Colon (tissue), 2 donors: Measurements from ENCODE around the gene HERC5.
"Not testable (repeated sequence)": the region's sequence is repeated elsewhere in the genome, so short reads cannot be mapped to it uniquely, and the experiment has no call there.

Experiments used
- FAIRE-seq: peaks from 2 replicates; lab custom pipeline; 2012; peaks lifted over from hg19 to GRCh38; lab: Jason Lieb, UNC
- donor health status: control.
- donor health status: control.

Gene HERC5

DNA sequence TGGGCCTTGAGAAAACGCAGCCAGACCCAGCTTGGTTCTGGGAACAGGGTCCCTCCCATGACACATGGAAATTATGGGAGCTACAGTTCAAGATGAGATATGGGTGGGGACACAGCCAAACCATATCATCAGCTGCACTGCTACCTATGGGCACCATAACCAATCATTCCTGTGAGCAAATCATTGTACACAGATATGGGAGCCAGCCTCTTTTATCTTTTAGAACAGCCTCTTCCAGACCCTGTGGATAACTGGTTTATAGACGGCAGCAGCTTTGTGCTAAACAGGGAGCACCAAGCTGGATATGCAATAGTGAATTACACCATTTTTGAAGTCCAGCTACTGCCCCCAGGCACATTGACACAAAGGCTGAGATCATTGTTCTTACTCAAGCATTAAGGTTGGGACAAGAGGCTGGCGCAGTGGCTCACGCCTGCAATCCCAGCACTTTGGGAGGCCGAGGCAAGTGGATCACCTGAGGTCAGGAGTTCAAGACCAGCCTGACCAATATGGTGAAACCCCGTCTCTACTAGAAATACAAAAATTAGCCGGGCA is 8.6 kb upstream of the HERC5 start:
- not testable (repeated sequence) for FAIRE-seq

- FAIRE-seq = no peak
Observed at GRCh38 chr4:88448889-88449288, 8.0 kb upstream of the HERC5 start.

GRCh38 chr4:88449290-88449689 is 7.6 kb upstream of the HERC5 start:
- no peak for FAIRE-seq

GRCh38 chr4:88451205-88451604 is 5.7 kb upstream of the HERC5 start:
- no peak for FAIRE-seq

DNA sequence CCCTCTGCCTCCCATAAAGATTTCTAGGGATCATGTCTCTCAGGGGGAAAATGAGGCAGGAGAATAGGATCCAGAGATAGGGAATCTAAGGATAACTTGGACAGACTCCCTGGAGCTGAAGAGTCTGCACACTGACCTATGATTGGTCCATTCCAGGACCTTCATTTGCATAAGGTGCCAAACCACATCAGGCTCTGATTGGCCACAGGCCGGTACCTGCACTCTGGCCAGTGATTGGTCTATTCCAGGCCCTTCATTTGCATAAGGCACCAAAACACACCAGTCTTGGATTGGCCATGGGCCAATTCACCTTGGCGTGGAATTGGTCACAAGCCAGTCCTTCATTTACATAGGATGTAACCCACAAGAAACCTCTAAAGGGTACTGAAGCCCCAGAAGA is 4.0 kb upstream of the HERC5 start:
- no peak for FAIRE-seq

DNA sequence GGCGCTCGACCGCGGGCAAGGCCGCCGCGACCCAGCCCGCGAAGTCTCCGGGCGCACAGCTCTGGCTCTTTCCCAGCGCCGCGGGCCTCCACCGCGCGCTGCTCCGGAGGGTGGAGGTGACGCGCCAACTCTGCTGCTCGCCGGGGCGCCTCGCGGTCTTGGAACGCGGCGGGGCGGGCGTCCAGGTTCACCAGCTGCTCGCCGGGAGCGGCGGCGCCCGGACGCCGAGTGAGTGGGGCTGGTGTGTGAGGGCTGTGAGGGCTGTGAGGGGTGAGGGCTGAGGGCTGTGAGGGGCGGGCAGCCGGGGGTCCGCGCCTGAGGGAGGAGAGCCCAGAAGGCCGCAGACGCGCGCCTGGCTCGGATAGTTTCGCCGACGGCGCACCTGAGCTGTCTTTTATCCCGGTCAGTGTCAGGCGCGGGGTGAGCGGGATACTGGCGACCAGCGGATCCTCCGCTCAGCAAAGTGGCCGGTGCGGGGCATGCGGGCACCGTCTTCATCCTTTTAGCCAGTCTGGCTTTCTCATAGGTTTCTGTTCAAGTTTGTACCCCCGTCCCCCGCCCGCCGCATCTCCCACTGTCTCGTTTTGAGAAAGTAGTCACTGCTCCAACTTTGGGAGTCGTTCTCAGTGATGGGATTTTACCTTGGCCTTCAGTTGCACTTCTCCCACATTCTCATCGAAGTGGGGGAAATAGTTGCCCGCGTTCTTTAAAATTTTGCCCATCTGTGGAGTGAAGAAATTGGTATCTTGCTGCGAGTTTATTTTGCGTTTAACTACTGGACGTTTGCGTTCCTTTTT is 586 bp downstream of the HERC5 start:
- FAIRE-seq = no peak

DNA sequence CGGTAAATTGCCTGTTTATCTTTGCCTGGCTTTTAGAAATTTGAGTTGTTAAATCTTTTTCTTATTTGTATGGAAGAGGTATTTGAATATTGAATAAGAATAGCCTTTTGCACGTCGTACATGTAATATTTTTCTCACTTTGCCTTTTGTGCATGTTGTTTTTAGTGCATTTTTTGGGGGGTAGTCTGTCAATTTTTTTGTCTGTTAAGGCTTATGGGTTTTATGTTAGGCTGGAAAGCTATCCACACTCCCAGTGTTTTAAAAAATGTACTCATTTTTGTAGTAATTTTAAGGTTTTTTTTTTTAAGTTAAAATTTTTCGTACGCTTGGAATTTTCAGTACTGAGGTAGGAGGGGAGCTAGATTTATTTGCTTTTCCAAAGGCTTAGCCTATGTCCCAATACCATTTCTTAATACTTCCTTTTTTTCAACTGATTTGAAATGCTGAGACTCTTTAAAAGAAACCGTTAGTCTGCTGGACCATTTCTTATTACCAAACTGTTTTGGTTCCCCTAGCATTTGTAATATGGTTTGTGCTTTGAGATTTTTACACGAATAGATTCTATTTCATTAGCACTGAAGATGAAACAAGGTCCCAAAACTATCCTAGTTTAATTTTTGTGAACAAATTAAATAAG is 1.3 kb downstream of the HERC5 start:
- FAIRE-seq = no peak

GRCh38 chr4:88465653-88466192 is 8.8 kb downstream of the HERC5 start:
- FAIRE-seq = no peak

GRCh38 chr4:88467392-88467791 is 10.5 kb downstream of the HERC5 start:
- FAIRE-seq = no peak

DNA sequence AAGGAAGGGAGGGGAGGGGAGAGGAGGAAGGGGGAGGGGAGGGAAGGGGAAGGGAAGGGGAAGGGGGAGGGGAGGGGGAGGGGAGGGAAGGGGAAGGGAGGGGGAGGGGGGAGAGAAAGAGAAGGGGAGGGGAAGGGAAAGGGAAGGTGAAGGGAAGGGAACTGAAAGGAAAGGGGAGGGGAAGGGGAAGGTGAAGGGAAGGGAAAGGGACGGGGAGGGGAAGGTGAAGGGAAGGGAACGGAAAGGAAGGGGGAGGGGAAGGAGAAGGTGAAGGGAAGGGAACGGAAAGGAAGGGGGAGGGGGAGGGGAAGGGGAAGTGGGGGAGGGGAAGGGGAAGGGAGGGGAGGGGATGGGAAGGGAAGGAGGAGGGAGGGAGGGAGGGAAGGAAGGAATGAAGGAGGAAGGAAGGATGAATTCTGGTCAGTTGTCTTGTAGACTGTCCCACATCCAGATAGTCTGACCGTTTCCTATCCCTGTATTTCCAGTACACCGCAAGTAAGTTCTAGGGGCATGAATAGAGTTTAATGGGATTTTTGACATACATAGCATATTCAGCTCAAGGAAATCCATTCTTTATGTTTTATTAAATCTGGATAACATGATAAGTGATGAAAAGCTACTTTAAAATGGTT is 20.4 kb downstream of the HERC5 start:
- no peak for FAIRE-seq

DNA sequence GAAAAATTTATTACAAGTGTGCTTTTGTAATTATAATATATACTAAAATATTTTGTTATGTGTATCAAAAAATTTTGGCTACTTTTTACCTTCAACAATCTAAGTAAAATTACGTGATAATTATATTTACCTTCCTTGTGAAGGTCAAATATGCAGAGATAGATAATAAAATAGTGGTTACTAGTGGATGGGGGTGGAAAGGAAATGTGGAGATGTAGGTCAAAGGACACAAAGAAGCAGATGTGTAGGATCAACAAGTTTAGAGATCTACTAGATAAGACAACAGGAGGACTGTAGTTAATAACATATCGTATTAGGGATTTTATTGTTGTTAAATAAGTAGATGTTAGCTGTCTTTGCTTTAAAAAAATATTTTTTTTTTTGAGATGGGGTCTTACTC is 21.3 kb downstream of the HERC5 start:
- FAIRE-seq = no peak

DNA sequence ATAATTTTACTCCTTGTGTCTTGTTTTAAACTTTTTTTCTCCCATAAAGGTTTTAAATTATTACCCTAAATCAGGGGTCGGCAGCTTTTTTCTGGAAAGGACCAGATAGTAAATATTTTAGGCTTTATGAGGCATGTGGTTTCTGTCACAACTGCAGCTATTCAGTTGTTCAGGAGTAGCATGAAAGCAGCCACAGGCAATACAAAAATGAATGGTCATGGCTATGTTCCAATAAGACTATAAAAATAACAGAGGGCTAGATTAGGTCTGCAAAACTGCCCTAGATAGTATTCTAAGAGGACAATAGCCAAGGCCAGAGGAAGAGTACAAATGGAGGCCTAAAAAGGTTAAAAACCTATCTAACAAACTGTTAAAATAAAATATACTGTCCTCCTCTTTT is 24.6 kb downstream of the HERC5 start:
- FAIRE-seq = no peak

- no peak for FAIRE-seq
Observed at GRCh38 chr4:88489100-88489761, 32.3 kb downstream of the HERC5 start.

GRCh38 chr4:88497859-88498409 is 41.0 kb downstream of the HERC5 start:
- FAIRE-seq = no peak

DNA sequence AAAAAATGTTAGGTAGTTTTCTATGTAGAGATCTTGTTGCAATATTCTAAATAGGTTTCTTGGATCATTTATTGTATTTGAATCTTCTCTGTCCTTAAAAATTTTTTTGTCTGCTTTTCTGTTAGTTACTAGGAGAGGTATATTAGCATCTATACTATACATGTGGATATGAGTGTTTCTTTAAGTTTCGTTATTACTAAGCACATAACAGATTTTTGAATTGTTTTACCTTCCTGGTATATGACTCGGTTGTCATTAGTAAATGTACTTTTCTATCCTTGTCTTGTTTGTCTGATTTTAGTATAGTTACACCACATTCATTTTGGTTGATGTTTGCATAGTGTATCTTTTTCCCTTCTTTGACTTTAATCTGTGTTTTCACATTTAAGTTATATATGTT is 46.4 kb downstream of the HERC5 start:
- FAIRE-seq = no peak

DNA sequence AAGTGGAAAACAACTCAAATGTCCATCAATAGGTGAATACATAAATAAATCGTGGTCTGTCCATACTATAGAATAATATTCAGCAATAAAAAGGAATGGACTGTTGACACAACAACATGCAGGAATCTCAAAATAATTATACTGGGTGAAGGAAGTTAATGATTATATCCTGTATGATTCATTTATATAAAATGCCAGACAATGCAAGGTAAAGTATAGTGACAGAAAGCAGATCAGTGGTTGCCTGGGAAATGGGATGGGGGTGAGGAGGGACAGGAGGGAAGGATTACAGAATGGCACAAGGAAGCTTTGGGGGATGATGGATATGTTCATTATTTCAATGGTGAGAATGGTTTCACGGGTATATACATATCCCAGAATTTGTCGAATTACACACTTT is 54.3 kb downstream of the HERC5 start:
- FAIRE-seq = no peak

GRCh38 chr4:88514557-88515511 is 57.9 kb downstream of the HERC5 start:
- FAIRE-seq = no peak

GRCh38 chr4:88516746-88517145 is 59.8 kb downstream of the HERC5 start:
- no peak for FAIRE-seq

DNA sequence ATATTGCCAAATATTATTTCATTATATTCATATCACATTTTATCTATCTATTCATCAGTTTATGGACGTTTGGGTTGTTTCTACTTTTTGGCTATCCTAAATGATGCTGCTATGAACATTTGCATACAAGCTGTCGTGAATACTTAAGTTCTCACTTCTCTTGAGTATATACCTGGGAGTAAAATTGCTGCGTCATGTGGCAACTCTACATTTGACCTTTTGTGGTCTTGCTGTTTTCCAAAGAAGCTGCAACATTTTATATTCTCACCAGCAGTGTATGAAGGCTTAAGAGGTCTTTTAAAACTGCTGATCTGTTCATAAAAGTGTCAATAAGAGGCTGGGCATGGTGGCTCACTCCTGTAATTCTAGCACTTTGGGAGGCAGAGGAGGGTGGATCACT is 60.9 kb downstream of the HERC5 start:
- no peak for FAIRE-seq

DNA sequence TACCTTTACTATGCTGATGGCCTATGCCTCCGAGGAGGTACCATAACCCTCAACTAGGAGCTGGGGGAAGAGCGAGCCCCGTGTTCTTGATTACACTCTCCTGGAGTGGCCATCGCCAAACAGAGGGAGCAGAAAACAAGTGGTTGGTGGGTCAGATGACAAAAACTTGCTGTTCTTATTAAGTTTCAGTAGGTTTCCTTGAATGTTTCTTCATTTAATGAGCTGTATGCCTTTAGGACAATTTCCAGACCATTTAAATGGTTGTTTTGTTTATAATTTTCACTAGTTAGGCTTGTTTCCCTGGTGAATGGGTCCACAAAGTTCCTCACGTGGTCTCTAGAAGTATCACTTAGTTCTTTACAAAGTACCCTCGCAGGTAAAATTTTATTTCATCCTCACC is 62.0 kb downstream of the HERC5 start:
- no peak for FAIRE-seq
